ENCODE results near the gene FAM135A. TPM values are rescaled to one million over a fixed set of nuclear protein-coding genes. Genes with fewer than 3 reads are reported as not detected.

FAM135A gene
- total and polyA plus RNA-seq, 2 of the 8 experiments (the other 6 are each of a cell fraction or from before 2014, with no cell fraction given), result 17.4 to 35.7 TPM

- WGBS, 2 experiments (ENCODE audit: extremely low coverage in 1 of 2, insufficient coverage in 1 of 2, insufficient read length in 1 of 2, insufficient replicate concordance in 2 of 2, low coverage in 1 of 2, low lambda C conversion rate in 2 of 2, missing lambda C conversion rate in 1 of 2), result 69% methylated on average over 1 of the region's 1 CpG; no CpG with 5 or more reads in 1 of the 2 experiments
- H4K91ac ChIP-seq (replicated peaks; ENCODE audit: insufficient read length, low read length), result no peak overlapping the region
Observed at GRCh38 chr6:70551566-70551965, 138.3 kb downstream of the FAM135A start.

More at GRCh38 chr6:70551566-70551965, 138.3 kb downstream of the FAM135A start:
- H3K14ac ChIP-seq (ENCODE audit: insufficient read length), result no peak overlapping the region
- H3K9ac ChIP-seq (replicated peaks in 1 of 4; ENCODE audit: extremely low read depth in 1 of 4, low read depth in 3 of 4, low read length in 3 of 4), result no peak overlapping the region
- FAIRE-seq, result no peak
- H2BK12ac ChIP-seq (ENCODE audit: low read depth, low read length), result no peak overlapping the region
- H3K9me3 ChIP-seq (ENCODE audit: insufficient read depth in 2 of 2, low read depth in 1 of 2, low read length in 1 of 2), result no peaks in the 10 kb centered on the region
- no peak overlapping the region for H3K56ac ChIP-seq (replicated peaks; ENCODE audit: insufficient read length, low read depth, low read length)
- DNase-seq (ENCODE audit: low read depth in 1 of 2, low spot score in 2 of 2), result no peak
- no peaks in the 10 kb centered on the region for H3K23me2 ChIP-seq (ENCODE audit: low read depth, low read length)
- no peaks in the 10 kb centered on the region for H3K27me3 ChIP-seq (replicated peaks in 1 of 4; ENCODE audit: control insufficient read depth in 3 of 4, extremely low read depth in 1 of 4, insufficient read depth in 3 of 4, low read length in 3 of 4)
- H2BK5ac ChIP-seq (ENCODE audit: low read depth, low read length), result no peak overlapping the region
- no peak overlapping the region for H4K5ac ChIP-seq (ENCODE audit: insufficient read length, low read depth, low read length)
- POLR2A ChIA-PET (ENCODE audit: partially characterized antibody), result no interaction called here
- no peak overlapping the region for H3K27ac ChIP-seq (ENCODE audit: low read depth, low read length)
- H2AFZ ChIP-seq (ENCODE audit: low read length), result no peak overlapping the region
- no peaks in the 10 kb centered on the region for H4K20me1 ChIP-seq (replicated peaks in 1 of 2; ENCODE audit: control insufficient read depth in 1 of 2, insufficient read depth in 2 of 2, low read length in 2 of 2)
- no peak overlapping the region for H4K8ac ChIP-seq (ENCODE audit: extremely low read depth, insufficient read depth, low read length)
- H3K79me1 ChIP-seq (ENCODE audit: low read depth, low read length), result no peaks in the 10 kb centered on the region
- no peak overlapping the region for H2BK20ac ChIP-seq (ENCODE audit: low read length)
- CTCF ChIA-PET (ENCODE audit: partially characterized antibody), result interaction anchor here (0.8 to 2.0 kb wide), 8 partner anchors 14 to 404 kb away, joined by 3 to 17 read pairs (median 3); no protein-coding TSS in a partner anchor
- H2AK5ac ChIP-seq (ENCODE audit: low read depth, low read length), result no peak overlapping the region
- no peak overlapping the region for H2BK120ac ChIP-seq (replicated peaks; ENCODE audit: low read depth, low read length)
- H3K4me2 ChIP-seq (ENCODE audit: insufficient read depth in 1 of 2, low read depth in 2 of 2, low read length in 2 of 2), result no peak overlapping the region
- peaks cover 0 to 5% (median 0%) of the 10 kb centered on the region in 4 experiments; a peak in 1 of 7 replicates for H3K4me1 ChIP-seq (replicated peaks in 1 of 4; ENCODE audit: control insufficient read depth in 3 of 4, insufficient read depth in 4 of 4, low read length in 3 of 4)
- H3K23ac ChIP-seq (ENCODE audit: insufficient read length), result no peak overlapping the region
- H2BK15ac ChIP-seq (ENCODE audit: low read length), result no peak overlapping the region
- no peak overlapping the region for H3K18ac ChIP-seq (ENCODE audit: extremely low read depth, low read length)
- H3K4me3 ChIP-seq (ENCODE audit: extremely low read depth in 1 of 4, insufficient read depth in 2 of 4, low read depth in 3 of 4, low read length in 4 of 4), result no peak overlapping the region
- no peak overlapping the region for H3K4ac ChIP-seq (replicated peaks; ENCODE audit: insufficient read length, low read depth, low read length)
- no peaks in the 10 kb centered on the region; a peak in 1 of 8 replicates for H3K36me3 ChIP-seq (ENCODE audit: control insufficient read depth in 2 of 4, insufficient read depth in 4 of 4, low read length in 3 of 4)
- H3K79me2 ChIP-seq (ENCODE audit: control insufficient read depth in 1 of 2, insufficient read depth in 2 of 2, low read length in 2 of 2), result no peaks in the 10 kb centered on the region
- no peak for TF ChIP-seq GABPA (IDR thresholded peaks at IDR 0.05; ENCODE audit: borderline replicate concordance, insufficient read depth, low read length)
- no peak for TF ChIP-seq ATF3 (IDR thresholded peaks at IDR 0.05; ENCODE audit: insufficient read depth, low read depth, low read length)
- no peak for TF ChIP-seq EGR1 (IDR thresholded peaks at IDR 0.05; ENCODE audit: borderline replicate concordance, low read depth, low read length)
- TF ChIP-seq ATF2 (IDR thresholded peaks at IDR 0.05; ENCODE audit: low read length), result no peak
- no peak for TF ChIP-seq BCL11A (IDR thresholded peaks at IDR 0.05; ENCODE audit: low read depth in 2 of 2, low read length in 2 of 2)
- TF ChIP-seq CTCF (IDR thresholded peaks at IDR 0.05; ENCODE audit: control extremely low read depth in 1 of 3, insufficient read depth in 1 of 3, low read depth in 1 of 3, low read length in 3 of 3), result peak in 1 of 3 experiments; percentile 21; a peak in 1 of 4 replicates
- peak; percentile 18 to 37; a peak in 2 of 4 replicates for TF ChIP-seq RAD21 (IDR thresholded peaks at IDR 0.05 in 1 of 2, conservative IDR thresholded peaks at IDR 0.05 in 1 of 2; ENCODE audit: low read depth in 2 of 2, low read length in 2 of 2)
- no peak for TF ChIP-seq NRF1 (IDR thresholded peaks at IDR 0.05; ENCODE audit: low read depth, low read length)

Measured in H1 (cell line).